SK-N-SH (cell line): ENCODE results near the gene CELF4. TPM values are rescaled to one million over a fixed set of nuclear protein-coding genes. Genes with fewer than 3 reads are reported as not detected.
A peak's percentile ranks its signal among the peaks of the same experiment; 100 is the strongest.

Experiments used
- CTCF ChIA-PET: fragments of 300-600, 350-600 bp; formaldehyde crosslinking; extraction: SDS; loops from one replicate; lab custom pipeline; 2021; lab: Yijun Ruan, JAX
- POLR2A ChIA-PET: fragments of 350-600 bp; sonication (Branson Sonifier 250); formaldehyde crosslinking; extraction: SDS; loops from one replicate; lab custom pipeline; 2020; ENCODE audit warnings: antibody characterized with exemption, inconsistent platforms; lab: Yijun Ruan, JAX
- DNase-seq: peaks from one replicate; pipeline ENCODE4 v3.0.0; 2012
- H2AFZ ChIP-seq: fragments of 200-600 bp; sonication (generic); 2 replicates; pipeline ENCODE4 v1.8.1; 2016; ENCODE audit warnings: antibody characterized with exemption, mild to moderate bottlenecking, low read depth
- H3F3A ChIP-seq: fragments of 200-600 bp; sonication (generic); replicated peaks from 2 replicates; pipeline ENCODE3; 2016; ENCODE audit warnings: antibody characterized with exemption, mild to moderate bottlenecking; ENCODE audit not compliant: insufficient read depth
- H3K27ac ChIP-seq, 2 experiments: fragments of 200-500 bp in 1 of 2; fragments of 200-600 bp in 1 of 2; sonication (Bioruptor generic) in 1 of 2; sonication (generic), shearing (Covaris generic) in 1 of 2; 2 replicates each; pipeline versions ENCODE4 v1.5.1 to v1.6.1; 2014 to 2016; ENCODE audit warnings: low read depth in 2 of 2, inconsistent platforms in 1 of 2, low read length in 1 of 2, mild to moderate bottlenecking in 1 of 2, mixed read lengths in 1 of 2
- H3K27me3 ChIP-seq: fragments of 200-600 bp; sonication (generic), shearing (Covaris generic); 2 replicates; pipeline ENCODE4 v1.6.1; 2016; ENCODE audit warnings: mixed run types; ENCODE audit not compliant: insufficient read depth
- H3K36me3 ChIP-seq, 2 experiments: fragments of 200-500 bp in 1 of 2; fragments of 200-600 bp in 1 of 2; sonication (Bioruptor generic) in 1 of 2; sonication (generic) in 1 of 2; replicated peaks in 1 of 2; 2 replicates each; pipeline versions ENCODE3 to v1.5.1; 2014 to 2016; ENCODE audit warnings: low read length in 1 of 2, mild to moderate bottlenecking in 1 of 2; ENCODE audit not compliant: insufficient read depth in 2 of 2, control insufficient read depth in 1 of 2
- H3K4me1 ChIP-seq, 2 experiments: fragments of 200-500 bp in 1 of 2; fragments of 200-600 bp in 1 of 2; sonication (Bioruptor generic) in 1 of 2; sonication (generic), shearing (Covaris generic) in 1 of 2; 2 replicates each; pipeline versions ENCODE4 v1.5.1 to v1.6.1; 2014 to 2016; ENCODE audit warnings: low read depth in 1 of 2, low read length in 1 of 2, mixed run types in 1 of 2; ENCODE audit not compliant: insufficient read depth in 2 of 2, control insufficient read depth in 1 of 2
- H3K4me2 ChIP-seq: fragments of 200-600 bp; sonication (generic), shearing (Covaris generic); 2 replicates; pipeline ENCODE4 v1.6.1; 2017; ENCODE audit warnings: mixed run types
- H3K4me3 ChIP-seq, 2 experiments: fragments of 200-500 bp in 1 of 2; fragments of 200-600 bp in 1 of 2; sonication (Bioruptor generic) in 1 of 2; sonication (generic), shearing (Covaris generic) in 1 of 2; 2 replicates each; pipeline versions ENCODE4 v1.5.1 to v1.8.1; 2014 to 2016; ENCODE audit warnings: low read depth in 2 of 2, inconsistent platforms in 1 of 2, low read length in 1 of 2, mild to moderate bottlenecking in 1 of 2, mixed read lengths in 1 of 2, moderate library complexity in 1 of 2
- H3K79me2 ChIP-seq: fragments of 200-600 bp; sonication (generic); 2 replicates; pipeline ENCODE4 v1.8.1; 2017; ENCODE audit warnings: mild to moderate bottlenecking; ENCODE audit not compliant: insufficient read depth
- H3K9ac ChIP-seq: fragments of 200-600 bp; sonication (generic); 2 replicates; pipeline ENCODE4 v1.6.1; 2017; ENCODE audit warnings: mixed run types
- H3K9me2 ChIP-seq: fragments of 200-600 bp; sonication (generic); 2 replicates; pipeline ENCODE4 v1.6.1; 2017; ENCODE audit warnings: mixed run types
- H3K9me3 ChIP-seq: fragments of 200-600 bp; sonication (generic); 2 replicates; pipeline ENCODE4 v1.6.1; 2017; ENCODE audit warnings: mixed run types, mild to moderate bottlenecking, moderate library complexity
- H4K20me1 ChIP-seq: fragments of 200-600 bp; sonication (generic); 2 replicates; pipeline ENCODE4 v1.6.1; 2017; ENCODE audit warnings: mild to moderate bottlenecking, mixed run types; ENCODE audit not compliant: insufficient read depth
- ELF1 ChIP-seq: IDR thresholded peaks from 2 replicates; pipeline ENCODE4 v1.4.0; 2012
- FOXJ3 ChIP-seq: sonication (generic); formaldehyde crosslinking; IDR thresholded peaks from 2 replicates; pipeline ENCODE4 v1.5.1; 2020; ENCODE audit warnings: mild to moderate bottlenecking, missing genetic modification reagents
- FOXM1 ChIP-seq: IDR thresholded peaks from 2 replicates; pipeline ENCODE4 v1.4.0; 2012; ENCODE audit warnings: low read depth, mild to moderate bottlenecking
- GABPA ChIP-seq: IDR thresholded peaks from 2 replicates; pipeline ENCODE4 v1.4.0; 2012; ENCODE audit warnings: low read depth, mild to moderate bottlenecking
- GATA2 ChIP-seq: sonication (generic); formaldehyde crosslinking; IDR thresholded peaks from 2 replicates; pipeline ENCODE4 v1.5.0; 2020; ENCODE audit warnings: mild to moderate bottlenecking, missing genetic modification reagents
- JUND ChIP-seq: IDR thresholded peaks from 2 replicates; pipeline ENCODE4 v1.4.0; 2012
- MAX ChIP-seq: IDR thresholded peaks from 2 replicates; pipeline ENCODE4 v1.4.0; 2012; ENCODE audit warnings: low read depth
- NFIC ChIP-seq: IDR thresholded peaks from 2 replicates; pipeline ENCODE4 v1.4.0; 2012; ENCODE audit warnings: borderline replicate concordance
- PBX3 ChIP-seq: IDR thresholded peaks from 2 replicates; pipeline ENCODE4; 2012
- RAD21 ChIP-seq: IDR thresholded peaks from 2 replicates; pipeline ENCODE4 v1.6.1; 2012; ENCODE audit warnings: mild to moderate bottlenecking, low read length
- RCOR1 ChIP-seq: fragments of 150-350 bp; IDR thresholded peaks from 2 replicates; pipeline ENCODE4 v1.6.1; 2017; ENCODE audit warnings: antibody characterized with exemption, low read length
- REST ChIP-seq: IDR thresholded peaks from 2 replicates; pipeline ENCODE4 v1.6.1; 2012; ENCODE audit warnings: mild to moderate bottlenecking, low read depth, low read length, moderate library complexity
- RXRA ChIP-seq: IDR thresholded peaks from 2 replicates; pipeline ENCODE4 v1.4.0; 2012; ENCODE audit warnings: low read depth, mild to moderate bottlenecking, borderline replicate concordance
- SIN3A ChIP-seq: IDR thresholded peaks from 2 replicates; pipeline ENCODE4 v1.6.1; 2012; ENCODE audit warnings: low read depth, mild to moderate bottlenecking, low read length, moderate library complexity, borderline replicate concordance
- TAF1 ChIP-seq: IDR thresholded peaks from 2 replicates; pipeline ENCODE4 v1.6.1; 2012; ENCODE audit warnings: low read depth, mild to moderate bottlenecking, low read length, moderate library complexity, borderline replicate concordance
- TCF12 ChIP-seq: IDR thresholded peaks from 2 replicates; pipeline ENCODE4 v1.4.0; 2012
- YY1 ChIP-seq: IDR thresholded peaks from 2 replicates; pipeline ENCODE4 v1.4.0; 2012; ENCODE audit warnings: low read depth, mild to moderate bottlenecking
- WGBS: methylation state at CpG from one replicate; pipeline ENCODE4 v1.1.6; 2017; ENCODE audit warnings: low lambda C conversion rate; 5-methylcytosine and 5-hydroxymethylcytosine counted together
- polyA plus RNA-seq, 3 experiments: library from polyadenylated mRNA; depleted of rRNA; stranded (reverse); fragments of >200 nt; gene quantifications; 2 replicates each; pipeline ENCODE4 v1.2.3, GENCODE V29; 2012
- TF ChIP-seq, protein P1 (sequence below): fragments of 150-350 bp; IDR thresholded peaks from 2 replicates; pipeline ENCODE4 v1.6.1; 2016; ENCODE audit warnings: mild to moderate bottlenecking, low read depth, low read length
- TF ChIP-seq, protein P2 (sequence below): fragments of 200-600 bp; sonication (generic); IDR thresholded peaks from 2 replicates; pipeline ENCODE4 v1.6.1; 2017; ENCODE audit warnings: antibody characterized with exemption, mild to moderate bottlenecking, moderate library complexity

Gene CELF4
- polyA plus RNA-seq, 1 of the 3 experiments (the other 2 are of a cell fraction): 0.26 TPM

GRCh38 chr18:37247497-37248161 lies 318.0 kb downstream of the CELF4 start:
- WGBS: 66% methylated on average over 9 of the region's 10 CpGs
- ChIA-PET CTCF (interaction anchor here (1.1 kb wide), 2 partner anchors 14 to 16 kb away, joined by 3 to 4 read pairs; no protein-coding TSS in a partner anchor), POLR2A (no interaction called here)
- Histone ChIP-seq H3K9ac (no peak overlapping the region), H3K4me3 (no peak overlapping the region)
- no peak for TF ChIP-seq RAD21
- TF ChIP-seq SIN3A: no peak
- no peak for TF ChIP-seq MAX
- no peak for TF ChIP-seq FOXM1
- TF ChIP-seq RCOR1: no peak
- TF ChIP-seq, protein P1, sequence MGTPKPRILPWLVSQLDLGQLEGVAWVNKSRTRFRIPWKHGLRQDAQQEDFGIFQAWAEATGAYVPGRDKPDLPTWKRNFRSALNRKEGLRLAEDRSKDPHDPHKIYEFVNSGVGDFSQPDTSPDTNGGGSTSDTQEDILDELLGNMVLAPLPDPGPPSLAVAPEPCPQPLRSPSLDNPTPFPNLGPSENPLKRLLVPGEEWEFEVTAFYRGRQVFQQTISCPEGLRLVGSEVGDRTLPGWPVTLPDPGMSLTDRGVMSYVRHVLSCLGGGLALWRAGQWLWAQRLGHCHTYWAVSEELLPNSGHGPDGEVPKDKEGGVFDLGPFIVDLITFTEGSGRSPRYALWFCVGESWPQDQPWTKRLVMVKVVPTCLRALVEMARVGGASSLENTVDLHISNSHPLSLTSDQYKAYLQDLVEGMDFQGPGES: no peak
- TF ChIP-seq FOXJ3: no peak
- TF ChIP-seq TCF12: no peak
- no peak for TF ChIP-seq TAF1
- TF ChIP-seq NFIC: no peak
- TF ChIP-seq REST: no peak
- TF ChIP-seq, all 33 proteins: peak for 0
- Histone ChIP-seq H2AFZ (no peak overlapping the region), H3K79me2 (no peaks in the 10 kb centered on the region), H3K36me3 (no peaks in the 10 kb centered on the region), H3K9me2 (no peaks in the 10 kb centered on the region), H3F3A (no peaks in the 10 kb centered on the region), H3K4me2 (no peak overlapping the region), H3K4me1 (no peaks in the 10 kb centered on the region; a peak in 1 of 4 replicates), H3K9me3 (no peaks in the 10 kb centered on the region), H3K27ac (no peak overlapping the region), H3K27me3 (no peaks in the 10 kb centered on the region; the same call in 1 of the 2 replicates), H4K20me1 (no peaks in the 10 kb centered on the region)
- DNase-seq: peak; percentile 60

GRCh38 chr18:37246779-37247340 lies 318.7 kb downstream of the CELF4 start:
- no peaks in the 10 kb centered on the region for H4K20me1 ChIP-seq
- CTCF ChIA-PET: no interaction called here
- no peaks in the 10 kb centered on the region for H3F3A ChIP-seq
- POLR2A ChIA-PET: no interaction called here
- H3K27me3 ChIP-seq: no peaks in the 10 kb centered on the region; the same call in 1 of the 2 replicates
- no peak overlapping the region for H3K4me3 ChIP-seq
- no peak overlapping the region for H2AFZ ChIP-seq
- H3K9ac ChIP-seq: no peak overlapping the region
- H3K36me3 ChIP-seq: no peaks in the 10 kb centered on the region
- H3K9me3 ChIP-seq: no peaks in the 10 kb centered on the region
- no peak overlapping the region for H3K4me2 ChIP-seq
- no peak for DNase-seq
- H3K79me2 ChIP-seq: no peaks in the 10 kb centered on the region
- TF ChIP-seq MAX (no peak), RXRA (no peak), JUND (no peak), ELF1 (no peak), GATA2 (CRISPR knock-in tag) (no peak), PBX3 (no peak), YY1 (no peak), GABPA (no peak)
- TF ChIP-seq, protein P2, sequence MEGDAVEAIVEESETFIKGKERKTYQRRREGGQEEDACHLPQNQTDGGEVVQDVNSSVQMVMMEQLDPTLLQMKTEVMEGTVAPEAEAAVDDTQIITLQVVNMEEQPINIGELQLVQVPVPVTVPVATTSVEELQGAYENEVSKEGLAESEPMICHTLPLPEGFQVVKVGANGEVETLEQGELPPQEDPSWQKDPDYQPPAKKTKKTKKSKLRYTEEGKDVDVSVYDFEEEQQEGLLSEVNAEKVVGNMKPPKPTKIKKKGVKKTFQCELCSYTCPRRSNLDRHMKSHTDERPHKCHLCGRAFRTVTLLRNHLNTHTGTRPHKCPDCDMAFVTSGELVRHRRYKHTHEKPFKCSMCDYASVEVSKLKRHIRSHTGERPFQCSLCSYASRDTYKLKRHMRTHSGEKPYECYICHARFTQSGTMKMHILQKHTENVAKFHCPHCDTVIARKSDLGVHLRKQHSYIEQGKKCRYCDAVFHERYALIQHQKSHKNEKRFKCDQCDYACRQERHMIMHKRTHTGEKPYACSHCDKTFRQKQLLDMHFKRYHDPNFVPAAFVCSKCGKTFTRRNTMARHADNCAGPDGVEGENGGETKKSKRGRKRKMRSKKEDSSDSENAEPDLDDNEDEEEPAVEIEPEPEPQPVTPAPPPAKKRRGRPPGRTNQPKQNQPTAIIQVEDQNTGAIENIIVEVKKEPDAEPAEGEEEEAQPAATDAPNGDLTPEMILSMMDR: no peak
- H3K4me1 ChIP-seq: no peaks in the 10 kb centered on the region; a peak in 1 of 4 replicates
- H3K27ac ChIP-seq: no peak overlapping the region
- 70% methylated on average over 13 of the region's 13 CpGs for WGBS
- H3K9me2 ChIP-seq: no peaks in the 10 kb centered on the region
